ENCODE measurements around the gene PDE6C.

The PDE6C gene

GRCh38 chr10:93612311-93612710 lies at the start of gene PDE6C:
Gene PDE6C, plus strand, starts transcription at chr10:93612537. Its CDS starts 189 bp downstream, at chr10:93612726.
- Histone ChIP-seq H3K36me3 (ENCODE audit: insufficient read depth, low read length) (no peaks in the 10 kb centered on the region), H3K4me1 (ENCODE audit: insufficient read depth, low read length) (no peaks in the 10 kb centered on the region), H3K4me3 (ENCODE audit: low read length) (no peak within 1 kb of the TSS), H3K27me3 (ENCODE audit: insufficient read depth, low read length) (peaks cover 14% of the 10 kb centered on the region), H2AFZ (ENCODE audit: low read depth, low read length) (no peak within 1 kb of the TSS), H3K9me3 (ENCODE audit: low read length) (no peaks in the 10 kb centered on the region)

DNA sequence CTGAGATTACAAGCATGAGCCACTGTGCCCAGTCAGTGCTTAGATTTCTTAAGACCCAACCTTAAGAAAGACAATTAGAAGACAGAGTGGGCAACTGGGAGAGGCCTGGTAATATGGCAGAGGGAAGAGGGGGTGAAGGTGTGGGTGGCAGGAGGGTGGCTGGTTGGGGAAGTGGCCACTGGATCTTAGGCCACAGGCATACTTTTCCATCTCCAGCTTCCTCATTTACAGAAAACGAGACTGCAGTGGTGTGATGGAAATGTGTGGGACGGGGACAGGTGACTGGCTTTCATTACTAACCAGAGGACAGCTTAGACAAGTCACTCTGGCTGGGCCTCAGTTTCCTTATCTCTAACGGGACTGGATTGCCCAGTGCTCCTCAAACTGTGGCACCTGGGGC lies 46.9 kb upstream of the PDE6C start:
- peaks cover 2% of the 10 kb centered on the region for H3K9me3 ChIP-seq (ENCODE audit: low read length)
- H3K4me1 ChIP-seq (ENCODE audit: insufficient read depth, low read length), result no peaks in the 10 kb centered on the region
- H3K27me3 ChIP-seq (ENCODE audit: insufficient read depth, low read length), result peaks cover 57% of the 10 kb centered on the region
- no peak overlapping the region for H2AFZ ChIP-seq (ENCODE audit: low read depth, low read length)
- H3K36me3 ChIP-seq (ENCODE audit: insufficient read depth, low read length), result no peaks in the 10 kb centered on the region
- H3K4me3 ChIP-seq (ENCODE audit: low read length), result no peak overlapping the region

- Histone ChIP-seq H3K4me1 (ENCODE audit: insufficient read depth, low read length) (no peaks in the 10 kb centered on the region), H2AFZ (ENCODE audit: low read depth, low read length) (peak within 1 kb of the TSS; percentile 26), H3K27me3 (ENCODE audit: insufficient read depth, low read length) (peaks cover 69% of the 10 kb centered on the region), H3K9me3 (ENCODE audit: low read length) (no peaks in the 10 kb centered on the region), H3K36me3 (ENCODE audit: insufficient read depth, low read length) (no peaks in the 10 kb centered on the region), H3K4me3 (ENCODE audit: low read length) (no peak within 1 kb of the TSS)
Observed at GRCh38 chr10:93566435-93567276, 45.7 kb upstream of the PDE6C start, which contains the start of gene FFAR4. Gene FFAR4, plus strand, starts transcription at chr10:93566665. Its CDS starts 56 bp downstream, at chr10:93566721.

DNA sequence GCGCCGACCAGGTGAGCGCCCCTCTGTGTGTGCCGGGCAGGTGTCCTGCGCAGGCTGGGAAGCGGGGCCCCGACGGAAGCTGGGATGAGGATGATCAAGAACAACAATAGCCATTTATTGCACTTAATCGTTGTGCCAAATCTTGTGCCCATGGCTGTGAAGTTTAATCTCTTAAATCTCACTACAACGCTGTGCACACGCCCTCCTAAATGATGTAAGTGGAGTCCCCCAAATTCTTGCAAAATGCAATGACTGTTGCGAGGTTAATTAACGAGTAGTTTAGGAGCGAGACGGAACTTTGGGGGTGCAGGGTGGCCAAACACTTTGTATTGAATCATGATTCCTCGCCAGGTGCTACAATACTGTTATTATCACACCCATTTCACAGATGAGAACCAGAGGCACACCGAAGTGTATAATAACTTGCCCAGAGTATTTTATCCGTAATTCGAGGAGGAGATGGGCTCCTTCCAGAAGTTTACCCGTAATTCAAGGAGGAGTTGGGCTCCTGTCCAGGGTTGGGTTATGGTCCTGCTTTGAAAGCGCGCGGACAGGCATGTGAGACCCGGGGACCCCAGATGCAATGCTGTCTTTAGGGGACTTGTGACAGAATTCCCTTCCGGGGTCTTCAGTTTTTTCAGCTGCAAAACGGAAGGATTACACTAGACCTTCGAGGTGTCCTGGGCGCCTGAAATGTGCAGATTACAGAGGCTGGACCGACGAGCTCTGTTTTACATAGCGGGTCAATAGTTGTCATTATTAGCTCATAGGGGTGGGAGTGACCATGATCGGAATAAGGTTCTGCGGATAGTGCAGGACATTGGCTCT lies 44.8 kb upstream of the PDE6C start:
- H3K4me1 ChIP-seq (ENCODE audit: insufficient read depth, low read length), result no peaks in the 10 kb centered on the region
- H3K36me3 ChIP-seq (ENCODE audit: insufficient read depth, low read length), result no peaks in the 10 kb centered on the region
- H3K27me3 ChIP-seq (ENCODE audit: insufficient read depth, low read length), result peaks cover 78% of the 10 kb centered on the region
- H3K4me3 ChIP-seq (ENCODE audit: low read length), result no peak overlapping the region
- H3K9me3 ChIP-seq (ENCODE audit: low read length), result no peaks in the 10 kb centered on the region
- no peak overlapping the region for H2AFZ ChIP-seq (ENCODE audit: low read depth, low read length)

DNA sequence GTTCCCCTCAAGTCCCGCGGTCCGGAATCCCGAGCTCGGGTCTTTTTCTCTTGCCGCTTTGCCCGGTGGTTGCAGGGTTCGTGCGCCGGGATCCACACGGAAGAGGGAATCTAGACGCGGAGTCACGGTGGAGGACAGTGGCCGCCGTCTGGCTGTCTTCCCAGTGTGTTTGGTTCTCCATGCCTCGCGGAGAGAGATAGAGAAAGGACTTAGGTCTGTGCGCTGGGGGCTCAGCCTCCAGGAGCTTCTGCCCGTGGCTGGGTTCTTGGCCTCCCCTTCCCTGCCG lies 44.3 kb upstream of the PDE6C start:
- Histone ChIP-seq H3K4me1 (ENCODE audit: insufficient read depth, low read length) (no peaks in the 10 kb centered on the region), H3K36me3 (ENCODE audit: insufficient read depth, low read length) (no peaks in the 10 kb centered on the region), H2AFZ (ENCODE audit: low read depth, low read length) (no peak overlapping the region), H3K4me3 (ENCODE audit: low read length) (no peak overlapping the region), H3K27me3 (ENCODE audit: insufficient read depth, low read length) (peaks cover 83% of the 10 kb centered on the region), H3K9me3 (ENCODE audit: low read length) (no peaks in the 10 kb centered on the region)

DNA sequence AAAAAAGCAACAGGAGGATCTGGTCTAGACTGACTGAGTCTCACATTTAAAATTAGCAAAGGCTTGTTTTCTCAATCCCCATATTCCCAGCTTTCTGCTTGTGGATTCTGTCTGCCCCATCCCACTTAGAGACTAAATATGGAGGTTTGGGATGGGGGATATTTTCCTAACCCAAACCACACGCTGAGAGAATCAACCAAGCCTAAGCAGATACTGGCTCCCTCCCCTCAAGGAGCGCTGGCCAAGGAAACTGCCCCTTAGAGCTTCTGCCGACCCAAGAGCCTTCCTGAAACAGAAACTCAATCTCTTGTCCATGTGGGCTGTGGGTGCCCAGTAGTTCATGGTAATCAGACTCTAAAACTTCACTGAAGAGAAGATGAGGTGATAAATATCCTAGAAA lies 42.0 kb upstream of the PDE6C start:
- Histone ChIP-seq H3K36me3 (ENCODE audit: insufficient read depth, low read length) (no peaks in the 10 kb centered on the region), H2AFZ (ENCODE audit: low read depth, low read length) (no peak overlapping the region), H3K27me3 (ENCODE audit: insufficient read depth, low read length) (peaks cover 73% of the 10 kb centered on the region), H3K4me3 (ENCODE audit: low read length) (no peak overlapping the region), H3K9me3 (ENCODE audit: low read length) (no peaks in the 10 kb centered on the region), H3K4me1 (ENCODE audit: insufficient read depth, low read length) (no peaks in the 10 kb centered on the region)

DNA sequence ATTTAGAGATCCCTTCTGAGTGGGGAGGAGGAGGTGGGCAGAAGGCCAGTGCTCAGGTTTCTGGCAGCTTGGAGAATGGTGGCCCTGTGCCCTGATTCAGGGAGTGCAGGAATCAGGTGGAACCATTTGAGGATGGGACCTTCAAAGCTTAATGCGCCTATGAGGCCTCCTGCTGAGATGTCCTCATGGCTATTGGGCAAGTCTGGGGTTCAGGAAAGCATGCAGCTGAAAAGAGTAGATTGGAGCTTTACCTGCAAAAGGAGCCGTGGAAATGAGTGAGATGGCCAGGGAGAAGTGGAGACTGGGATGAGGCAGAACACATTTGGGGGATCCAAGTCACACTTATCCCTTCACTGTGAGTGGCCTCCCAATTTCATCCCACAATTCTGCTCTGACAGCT lies 39.7 kb upstream of the PDE6C start:
- Histone ChIP-seq H3K9me3 (ENCODE audit: low read length) (no peaks in the 10 kb centered on the region), H3K4me1 (ENCODE audit: insufficient read depth, low read length) (no peaks in the 10 kb centered on the region), H3K27me3 (ENCODE audit: insufficient read depth, low read length) (peaks cover 51% of the 10 kb centered on the region), H3K4me3 (ENCODE audit: low read length) (no peak overlapping the region), H2AFZ (ENCODE audit: low read depth, low read length) (no peak overlapping the region), H3K36me3 (ENCODE audit: insufficient read depth, low read length) (no peaks in the 10 kb centered on the region)

- no peaks in the 10 kb centered on the region for H3K4me1 ChIP-seq (ENCODE audit: insufficient read depth, low read length)
- H3K9me3 ChIP-seq (ENCODE audit: low read length), result no peaks in the 10 kb centered on the region
- H3K27me3 ChIP-seq (ENCODE audit: insufficient read depth, low read length), result peaks cover 44% of the 10 kb centered on the region
- H3K4me3 ChIP-seq (ENCODE audit: low read length), result no peak overlapping the region
- no peak overlapping the region for H2AFZ ChIP-seq (ENCODE audit: low read depth, low read length)
- no peaks in the 10 kb centered on the region for H3K36me3 ChIP-seq (ENCODE audit: insufficient read depth, low read length)
Observed at GRCh38 chr10:93573051-93573909, 39.1 kb upstream of the PDE6C start.

DNA sequence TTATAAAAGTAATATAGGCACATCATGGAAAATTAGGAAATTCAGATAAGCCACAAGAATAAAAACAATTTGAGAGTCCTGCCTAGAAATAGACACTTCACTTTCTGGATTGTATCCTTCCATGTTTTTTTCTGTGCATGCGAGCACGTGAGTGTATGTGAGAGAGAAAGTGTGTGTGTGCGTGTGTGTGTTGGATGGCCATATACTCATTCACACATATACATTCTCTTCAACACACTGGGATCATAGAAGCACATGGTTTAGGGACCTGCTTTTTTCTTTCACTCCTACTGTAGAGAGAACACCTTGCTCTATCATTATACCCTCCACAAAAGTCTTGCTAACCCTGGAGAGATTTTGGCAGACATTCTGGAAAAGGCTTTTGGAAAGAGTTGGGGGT lies 38.4 kb upstream of the PDE6C start:
- peaks cover 38% of the 10 kb centered on the region for H3K27me3 ChIP-seq (ENCODE audit: insufficient read depth, low read length)
- no peak overlapping the region for H3K4me3 ChIP-seq (ENCODE audit: low read length)

GRCh38 chr10:93576888-93577287 lies 35.4 kb upstream of the PDE6C start:
- no peaks in the 10 kb centered on the region for H3K36me3 ChIP-seq (ENCODE audit: insufficient read depth, low read length)
- no peak overlapping the region for H3K4me3 ChIP-seq (ENCODE audit: low read length)
- H3K4me1 ChIP-seq (ENCODE audit: insufficient read depth, low read length), result peaks cover 9% of the 10 kb centered on the region
- peaks cover 12% of the 10 kb centered on the region for H3K27me3 ChIP-seq (ENCODE audit: insufficient read depth, low read length)
- H2AFZ ChIP-seq (ENCODE audit: low read depth, low read length), result no peak overlapping the region
- H3K9me3 ChIP-seq (ENCODE audit: low read length), result no peaks in the 10 kb centered on the region

More for the DNA sequence above, 38.4 kb upstream of the PDE6C start:
- Histone ChIP-seq H3K36me3 (ENCODE audit: insufficient read depth, low read length) (no peaks in the 10 kb centered on the region), H3K9me3 (ENCODE audit: low read length) (no peaks in the 10 kb centered on the region), H3K4me1 (ENCODE audit: insufficient read depth, low read length) (no peaks in the 10 kb centered on the region), H2AFZ (ENCODE audit: low read depth, low read length) (no peak overlapping the region)

- Histone ChIP-seq H3K4me1 (ENCODE audit: insufficient read depth, low read length) (peaks cover 9% of the 10 kb centered on the region), H3K36me3 (ENCODE audit: insufficient read depth, low read length) (no peaks in the 10 kb centered on the region), H3K4me3 (ENCODE audit: low read length) (no peak overlapping the region), H3K9me3 (ENCODE audit: low read length) (no peaks in the 10 kb centered on the region), H2AFZ (ENCODE audit: low read depth, low read length) (no peak overlapping the region), H3K27me3 (ENCODE audit: insufficient read depth, low read length) (peaks cover 5% of the 10 kb centered on the region)
Observed at GRCh38 chr10:93577565-93577964, 34.8 kb upstream of the PDE6C start.

DNA sequence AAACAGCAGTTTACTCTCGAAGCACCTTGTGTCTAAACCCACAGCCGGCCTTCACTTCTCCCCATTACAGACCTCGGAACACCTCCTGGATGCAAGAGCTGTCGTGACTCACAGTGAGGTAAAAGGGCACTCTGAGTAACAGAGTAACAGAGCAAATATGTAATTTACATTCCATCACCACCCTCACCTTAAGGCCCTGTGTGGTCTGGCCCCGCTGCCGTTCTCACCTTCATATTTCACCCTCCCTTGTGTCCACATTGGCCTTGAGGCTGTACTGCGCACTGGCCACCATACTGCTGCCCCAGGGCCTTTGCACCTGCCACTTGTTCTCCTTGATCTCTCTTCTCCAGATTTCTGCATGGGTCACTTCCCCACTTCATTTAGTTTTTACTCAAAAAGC lies 33.2 kb upstream of the PDE6C start:
- Histone ChIP-seq H3K4me1 (ENCODE audit: insufficient read depth, low read length) (peaks cover 9% of the 10 kb centered on the region), H3K4me3 (ENCODE audit: low read length) (no peak overlapping the region), H3K9me3 (ENCODE audit: low read length) (no peaks in the 10 kb centered on the region), H3K36me3 (ENCODE audit: insufficient read depth, low read length) (no peaks in the 10 kb centered on the region), H2AFZ (ENCODE audit: low read depth, low read length) (no peak overlapping the region), H3K27me3 (ENCODE audit: insufficient read depth, low read length) (no peaks in the 10 kb centered on the region)
